SK-N-MC (cell line): Measurements from ENCODE around the gene ITGA8.

ENCODE experiments used
- FOXP2 ChIP-seq: optimal IDR thresholded peaks from 2 replicates; pipeline ENCODE3; 2011; ENCODE audit warnings: mild to moderate bottlenecking, moderate library complexity; ENCODE audit not compliant: insufficient read depth; ENCODE audit errors: extremely low read length, control extremely low read depth
- POLR2AphosphoS5 ChIP-seq: IDR thresholded peaks from 2 replicates; pipeline ENCODE4 v1.6.1; 2012; ENCODE audit warnings: mild to moderate bottlenecking, low read depth, low read length, borderline replicate concordance

DNA sequence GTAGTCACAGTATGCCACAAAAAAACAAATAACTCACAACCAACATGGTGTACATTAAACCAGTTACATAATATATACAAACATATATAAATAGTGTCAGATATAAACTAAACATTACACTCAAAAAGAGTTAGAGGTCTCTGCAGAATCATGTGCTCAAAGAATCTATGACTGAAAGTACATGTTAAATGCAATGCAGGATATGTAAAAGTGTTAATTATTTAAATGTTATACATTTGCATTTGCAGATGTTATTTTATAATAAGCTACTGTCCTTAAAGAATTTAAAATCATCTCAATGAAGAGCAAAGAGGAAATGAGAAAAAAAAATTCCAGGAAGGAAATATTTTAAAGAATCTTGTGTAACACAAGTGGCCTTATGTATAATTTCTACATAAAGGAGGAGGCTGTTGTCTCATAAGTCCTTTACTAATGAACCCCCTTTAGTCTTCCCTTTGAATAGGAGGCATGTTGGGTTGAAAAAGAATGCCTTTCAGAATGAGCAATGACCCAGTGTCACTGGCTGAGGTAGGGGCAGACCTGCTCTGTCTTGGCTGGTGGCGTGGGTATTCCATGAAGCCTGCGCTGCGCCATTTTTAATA lies 148.9 kb downstream of the ITGA8 start:
- TF ChIP-seq POLR2AphosphoS5 (no peak), FOXP2 (no peak)
